Measurements from ENCODE around the gene ALCAM.

The ALCAM gene

DNA sequence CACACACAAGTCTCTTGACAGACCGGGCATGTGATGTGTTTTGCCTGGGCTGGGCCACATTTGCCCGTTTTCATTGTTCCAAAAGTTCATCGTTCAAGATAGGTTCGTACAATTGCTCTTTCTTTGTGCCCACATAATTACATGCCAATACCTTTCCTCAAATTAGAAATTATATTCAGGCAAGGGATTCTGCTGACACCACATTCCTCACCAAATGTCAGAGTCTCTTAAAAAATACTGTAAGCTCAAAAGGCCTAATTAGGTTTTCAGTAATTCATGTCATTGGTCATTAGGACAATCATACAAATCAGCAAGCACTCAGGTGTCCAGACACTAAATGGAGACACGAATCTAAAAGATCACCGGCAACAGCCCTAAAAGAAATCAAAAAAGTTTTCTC is 215.3 kb downstream of the ALCAM start:
- TF ChIP-seq TAF1 (IDR thresholded peaks at IDR 0.05; ENCODE audit: borderline replicate concordance, insufficient read depth, low read length) (no peak), POLR2AphosphoS5 (IDR thresholded peaks at IDR 0.05; ENCODE audit: low read depth, low read length) (no peak), SIN3A (IDR thresholded peaks at IDR 0.05; ENCODE audit: borderline replicate concordance, insufficient read depth, low read length) (no peak), FOXP2 (optimal IDR thresholded peaks at IDR 0.05; ENCODE audit: borderline replicate concordance, extremely low read depth, extremely low read length, insufficient read depth) (no peak)
- TF ChIP-seq, protein P1, sequence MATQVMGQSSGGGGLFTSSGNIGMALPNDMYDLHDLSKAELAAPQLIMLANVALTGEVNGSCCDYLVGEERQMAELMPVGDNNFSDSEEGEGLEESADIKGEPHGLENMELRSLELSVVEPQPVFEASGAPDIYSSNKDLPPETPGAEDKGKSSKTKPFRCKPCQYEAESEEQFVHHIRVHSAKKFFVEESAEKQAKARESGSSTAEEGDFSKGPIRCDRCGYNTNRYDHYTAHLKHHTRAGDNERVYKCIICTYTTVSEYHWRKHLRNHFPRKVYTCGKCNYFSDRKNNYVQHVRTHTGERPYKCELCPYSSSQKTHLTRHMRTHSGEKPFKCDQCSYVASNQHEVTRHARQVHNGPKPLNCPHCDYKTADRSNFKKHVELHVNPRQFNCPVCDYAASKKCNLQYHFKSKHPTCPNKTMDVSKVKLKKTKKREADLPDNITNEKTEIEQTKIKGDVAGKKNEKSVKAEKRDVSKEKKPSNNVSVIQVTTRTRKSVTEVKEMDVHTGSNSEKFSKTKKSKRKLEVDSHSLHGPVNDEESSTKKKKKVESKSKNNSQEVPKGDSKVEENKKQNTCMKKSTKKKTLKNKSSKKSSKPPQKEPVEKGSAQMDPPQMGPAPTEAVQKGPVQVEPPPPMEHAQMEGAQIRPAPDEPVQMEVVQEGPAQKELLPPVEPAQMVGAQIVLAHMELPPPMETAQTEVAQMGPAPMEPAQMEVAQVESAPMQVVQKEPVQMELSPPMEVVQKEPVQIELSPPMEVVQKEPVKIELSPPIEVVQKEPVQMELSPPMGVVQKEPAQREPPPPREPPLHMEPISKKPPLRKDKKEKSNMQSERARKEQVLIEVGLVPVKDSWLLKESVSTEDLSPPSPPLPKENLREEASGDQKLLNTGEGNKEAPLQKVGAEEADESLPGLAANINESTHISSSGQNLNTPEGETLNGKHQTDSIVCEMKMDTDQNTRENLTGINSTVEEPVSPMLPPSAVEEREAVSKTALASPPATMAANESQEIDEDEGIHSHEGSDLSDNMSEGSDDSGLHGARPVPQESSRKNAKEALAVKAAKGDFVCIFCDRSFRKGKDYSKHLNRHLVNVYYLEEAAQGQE (IDR thresholded peaks at IDR 0.05; ENCODE audit: insufficient read depth in 1 of 2, low read depth in 2 of 2, low read length in 2 of 2) = no peak

DNA sequence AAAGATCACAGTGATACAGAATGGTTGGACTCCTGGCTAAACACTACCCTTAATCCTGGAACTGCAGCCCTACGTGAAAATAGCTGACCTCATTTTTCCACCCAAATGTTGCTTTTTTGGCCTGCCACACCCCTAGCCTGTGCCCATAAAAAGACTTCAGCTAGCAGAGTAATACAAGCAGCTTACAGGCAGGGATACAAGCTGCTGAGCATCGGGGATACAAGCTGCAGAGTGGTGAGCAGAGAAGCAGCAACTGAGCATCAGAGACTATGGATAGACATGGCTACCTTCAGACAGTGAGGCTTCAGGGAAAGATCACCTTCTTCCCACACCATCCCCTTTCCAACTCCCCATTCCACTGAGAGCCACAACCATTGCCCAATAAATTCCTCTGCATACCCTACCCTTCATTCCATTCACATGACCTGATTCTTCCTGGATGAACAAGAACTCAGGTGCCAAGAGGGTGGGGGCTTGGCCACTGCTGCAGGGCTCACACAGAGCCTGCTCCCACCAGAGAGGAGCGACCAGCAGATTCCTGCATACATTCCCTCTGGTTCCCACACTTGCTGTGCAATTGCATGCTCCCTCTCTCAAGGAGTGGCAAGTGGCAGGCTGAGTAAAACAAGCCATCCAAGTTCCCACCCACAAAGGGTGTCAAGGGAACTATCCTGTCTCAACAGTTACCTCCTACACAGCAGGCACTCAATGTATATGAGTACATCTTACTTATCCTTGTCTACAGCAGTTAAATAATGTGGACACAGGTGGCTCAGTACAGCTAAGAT is 217.5 kb downstream of the ALCAM start:
- TF ChIP-seq POLR2AphosphoS5 (IDR thresholded peaks at IDR 0.05; ENCODE audit: low read depth, low read length) = no peak
- no peak for TF ChIP-seq FOXP2 (optimal IDR thresholded peaks at IDR 0.05; ENCODE audit: borderline replicate concordance, extremely low read depth, extremely low read length, insufficient read depth)
- TF ChIP-seq, protein P1 (IDR thresholded peaks at IDR 0.05; ENCODE audit: insufficient read depth in 1 of 2, low read depth in 2 of 2, low read length in 2 of 2) = no peak
- TF ChIP-seq TAF1 (IDR thresholded peaks at IDR 0.05; ENCODE audit: borderline replicate concordance, insufficient read depth, low read length) = no peak
- TF ChIP-seq SIN3A (IDR thresholded peaks at IDR 0.05; ENCODE audit: borderline replicate concordance, insufficient read depth, low read length) = no peak

DNA sequence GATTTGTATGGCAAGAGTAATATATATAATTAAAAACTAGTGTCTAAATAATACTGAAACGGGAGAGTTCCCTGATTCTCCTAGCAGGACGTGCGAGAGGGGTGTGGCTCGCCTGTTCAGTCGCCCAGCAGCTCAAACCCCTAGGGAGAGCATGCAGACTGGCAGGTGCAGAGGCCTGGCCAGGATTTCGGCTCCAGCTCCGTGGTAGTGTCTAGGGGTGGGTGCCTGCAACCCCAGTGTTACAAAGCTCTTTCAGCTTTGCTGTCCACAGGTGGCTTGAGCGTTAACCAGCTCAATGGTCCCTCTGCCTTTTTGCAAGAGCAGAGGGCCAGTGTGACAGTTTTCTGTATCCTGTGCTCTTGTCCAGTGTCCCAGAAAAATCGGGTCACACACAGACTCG is 226.6 kb downstream of the ALCAM start:
- TF ChIP-seq TAF1 (IDR thresholded peaks at IDR 0.05; ENCODE audit: borderline replicate concordance, insufficient read depth, low read length) = no peak
- TF ChIP-seq POLR2AphosphoS5 (IDR thresholded peaks at IDR 0.05; ENCODE audit: low read depth, low read length) = no peak
- TF ChIP-seq FOXP2 (optimal IDR thresholded peaks at IDR 0.05; ENCODE audit: borderline replicate concordance, extremely low read depth, extremely low read length, insufficient read depth) = no peak
- TF ChIP-seq SIN3A (IDR thresholded peaks at IDR 0.05; ENCODE audit: borderline replicate concordance, insufficient read depth, low read length) = no peak
- TF ChIP-seq, protein P1 (IDR thresholded peaks at IDR 0.05; ENCODE audit: insufficient read depth in 1 of 2, low read depth in 2 of 2, low read length in 2 of 2) = no peak

DNA sequence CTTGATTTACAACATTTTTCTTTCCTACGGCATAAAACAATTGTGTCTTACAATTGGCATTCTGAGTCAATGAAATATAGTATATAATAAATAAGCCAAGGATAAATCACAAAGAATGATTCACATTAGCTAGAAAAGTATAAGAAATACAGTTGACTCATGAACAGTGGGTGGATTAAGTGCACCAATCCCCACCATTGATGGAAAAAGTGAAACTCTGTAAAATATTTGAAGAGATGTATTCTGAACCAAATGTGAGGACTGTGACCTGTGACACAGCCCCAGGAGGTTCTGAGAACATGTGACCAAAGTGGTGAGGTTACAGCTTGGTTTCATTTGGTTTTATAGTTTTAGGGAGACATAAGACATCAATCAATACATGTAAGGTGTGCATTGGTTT is 227.5 kb downstream of the ALCAM start:
- TF ChIP-seq TAF1 (IDR thresholded peaks at IDR 0.05; ENCODE audit: borderline replicate concordance, insufficient read depth, low read length) = no peak
- TF ChIP-seq, protein P1 (IDR thresholded peaks at IDR 0.05; ENCODE audit: insufficient read depth in 1 of 2, low read depth in 2 of 2, low read length in 2 of 2) = no peak
- no peak for TF ChIP-seq POLR2AphosphoS5 (IDR thresholded peaks at IDR 0.05; ENCODE audit: low read depth, low read length)
- no peak for TF ChIP-seq FOXP2 (optimal IDR thresholded peaks at IDR 0.05; ENCODE audit: borderline replicate concordance, extremely low read depth, extremely low read length, insufficient read depth)
- TF ChIP-seq SIN3A (IDR thresholded peaks at IDR 0.05; ENCODE audit: borderline replicate concordance, insufficient read depth, low read length) = no peak
